HepG2 (cell line): Measurements from ENCODE around the gene DIP2C. TPM values are rescaled to one million over a fixed set of nuclear protein-coding genes. Genes with fewer than 3 reads are reported as not detected.
A peak's percentile ranks its signal among the peaks of the same experiment; 100 is the strongest.

ENCODE experiments used
- AGO2 ChIP-seq: fragments of 200-400 bp; formaldehyde crosslinking; optimal IDR thresholded peaks from 2 replicates; pipeline ENCODE3; 2017; ENCODE audit warnings: mild to moderate bottlenecking, low read depth, low read length, moderate library complexity
- EP300 ChIP-seq, 3 experiments: sonication (generic) in 1 of 3; formaldehyde crosslinking in 1 of 3; IDR thresholded peaks; 2 replicates each; pipeline versions ENCODE4 v1.5.1 to v1.6.1; 2011 to 2020; ENCODE audit warnings: low read depth in 2 of 3, low read length in 2 of 3, borderline replicate concordance in 1 of 3, improper control_type of control experiment in 1 of 3, mild to moderate bottlenecking in 1 of 3, missing genetic modification reagents in 1 of 3, moderate library complexity in 1 of 3
- FOXA1 ChIP-seq, 2 experiments: fragments of 450-650 bp in 1 of 2; sonication (generic) in 1 of 2; formaldehyde crosslinking in 1 of 2; IDR thresholded peaks; 2 replicates each; pipeline versions ENCODE4 v1.4.0 to v1.6.1; 2016 to 2020; ENCODE audit warnings: missing genetic modification reagents in 1 of 2
- MTA1 ChIP-seq: sonication (generic); formaldehyde crosslinking; IDR thresholded peaks from 2 replicates; pipeline ENCODE4 v1.4.0; 2020; ENCODE audit warnings: missing genetic modification reagents, mild to moderate bottlenecking, borderline replicate concordance
- NFKB2 ChIP-seq: sonication (generic); formaldehyde crosslinking; IDR thresholded peaks from 2 replicates; pipeline ENCODE4 v1.4.0; 2020; ENCODE audit warnings: missing genetic modification reagents, borderline replicate concordance
- SP1 ChIP-seq, 2 experiments: fragments of 450-650 bp in 1 of 2; sonication (generic) in 1 of 2; formaldehyde crosslinking in 1 of 2; IDR thresholded peaks; 2 replicates each; pipeline versions ENCODE4 v1.4.0 to v1.6.1; 2016 to 2020; ENCODE audit warnings: missing genetic modification reagents in 1 of 2
- SPEN ChIP-seq: sonication (generic); formaldehyde crosslinking; IDR thresholded peaks from 2 replicates; pipeline ENCODE4 v1.5.1; 2020; ENCODE audit warnings: low read depth, mild to moderate bottlenecking, missing genetic modification reagents
- TARDBP ChIP-seq: sonication (generic); formaldehyde crosslinking; IDR thresholded peaks from 2 replicates; pipeline ENCODE4 v1.8.0; 2022; ENCODE audit warnings: mild to moderate bottlenecking, missing genetic modification reagents
- ZBTB40 ChIP-seq, 2 experiments: fragments of 450-650 bp in 1 of 2; sonication (generic) in 1 of 2; formaldehyde crosslinking in 1 of 2; IDR thresholded peaks; 2 replicates each; pipeline versions ENCODE4 v1.6.1 to v1.8.0; 2016 to 2022; ENCODE audit warnings: antibody characterized with exemption in 1 of 2, mild to moderate bottlenecking in 1 of 2, missing genetic modification reagents in 1 of 2
- ZMYM4 ChIP-seq: sonication (generic); formaldehyde crosslinking; IDR thresholded peaks from 2 replicates; pipeline ENCODE4 v1.8.1; 2023; ENCODE audit warnings: mild to moderate bottlenecking, missing genetic modification reagents
- ZNF253 ChIP-seq: sonication (generic); formaldehyde crosslinking; IDR thresholded peaks from 2 replicates; pipeline ENCODE4 v1.8.0; 2022; ENCODE audit warnings: mild to moderate bottlenecking, missing genetic modification reagents, borderline replicate concordance
- ZSCAN20 ChIP-seq: sonication (generic); formaldehyde crosslinking; IDR thresholded peaks from 2 replicates; pipeline ENCODE4 v1.4.0; 2020; ENCODE audit warnings: missing genetic modification reagents, mild to moderate bottlenecking, borderline replicate concordance
- ZZZ3 ChIP-seq: sonication (generic); formaldehyde crosslinking; IDR thresholded peaks from 2 replicates; pipeline ENCODE4 v1.4.0; 2020; ENCODE audit warnings: missing genetic modification reagents, mild to moderate bottlenecking, borderline replicate concordance
- polyA plus RNA-seq, 8 experiments: library from polyadenylated mRNA; depleted of rRNA in 3 of 8; stranded (reverse) in 7 of 8; unstranded in 1 of 8; fragments of >200 nt; fragmentation: Illumina TruSeq in 4 of 8; extraction: Trizol in 4 of 8; gene quantifications; 2 replicates each; pipeline versions ENCODE4 v1.2.1 to v1.2.3, GENCODE V29; 2011 to 2016; ENCODE audit warnings: low read depth in 4 of 8, missing spikeins in 1 of 8, mixed read lengths in 1 of 8; ENCODE audit not compliant: insufficient read depth in 1 of 8
- total RNA-seq, 5 experiments: library from RNA; depleted of rRNA; stranded (reverse); fragments of >200 nt; fragmentation: Illumina TruSeq; extraction: Trizol; gene quantifications; 2 replicates each; pipeline ENCODE4 v1.2.3, GENCODE V29; 2016; ENCODE audit warnings: low read depth in 1 of 5
- TF ChIP-seq, protein P1 (sequence below): sonication (generic); formaldehyde crosslinking; IDR thresholded peaks from 2 replicates; pipeline ENCODE4 v1.5.0; 2020; ENCODE audit warnings: mild to moderate bottlenecking, missing genetic modification reagents, borderline replicate concordance

DIP2C gene
- total and polyA plus RNA-seq, 2 of the 13 experiments (the other 11 are each of a cell fraction or from before 2014, with no cell fraction given), result 2.2 to 2.7 TPM

GRCh38 chr10:649798-650440 lies 39.5 kb downstream of the DIP2C start (continued):
- no peak for TF ChIP-seq ZBTB40 (IDR thresholded peaks at IDR 0.05)
- TF ChIP-seq ZBTB40 (CRISPR knock-in tag; IDR thresholded peaks at IDR 0.05), result no peak
- TF ChIP-seq MTA1, result peak; percentile 53; the same call in 1 of the 2 replicates
- no peak; the same call in 1 of the 2 replicates for TF ChIP-seq ZZZ3 (CRISPR knock-in tag)
- TF ChIP-seq AGO2, result peak; percentile 12
- TF ChIP-seq NFKB2, result peak; percentile 34; the same call in 1 of the 2 replicates
- TF ChIP-seq SP1 (IDR thresholded peaks at IDR 0.05), result no peak
- no peak for TF ChIP-seq SP1 (CRISPR knock-in tag; IDR thresholded peaks at IDR 0.05)
- TF ChIP-seq ZMYM4 (CRISPR knock-in tag), result peak; percentile 84
- 0 out of 2 replicates have a peak, but pooled peaks have one; percentile 20 for TF ChIP-seq ZSCAN20
- peak; percentile 60; the same call in 1 of the 2 replicates for TF ChIP-seq TARDBP
- no peak for TF ChIP-seq ZNF253
- peak in 1 of 2 experiments; percentile 25; a peak in 1 of 4 replicates for TF ChIP-seq EP300 (IDR thresholded peaks at IDR 0.05; ENCODE audit: low read depth in 2 of 2, low read length in 2 of 2)
- no peak for TF ChIP-seq EP300 (CRISPR knock-in tag; IDR thresholded peaks at IDR 0.05; ENCODE audit: borderline replicate concordance)
- TF ChIP-seq FOXA1 (IDR thresholded peaks at IDR 0.05), result no peak
- TF ChIP-seq FOXA1 (CRISPR knock-in tag; IDR thresholded peaks at IDR 0.05), result peak; percentile 74
- no peak; the same call in none of the 2 replicates for TF ChIP-seq SPEN (CRISPR knock-in tag)
- TF ChIP-seq, protein P1, sequence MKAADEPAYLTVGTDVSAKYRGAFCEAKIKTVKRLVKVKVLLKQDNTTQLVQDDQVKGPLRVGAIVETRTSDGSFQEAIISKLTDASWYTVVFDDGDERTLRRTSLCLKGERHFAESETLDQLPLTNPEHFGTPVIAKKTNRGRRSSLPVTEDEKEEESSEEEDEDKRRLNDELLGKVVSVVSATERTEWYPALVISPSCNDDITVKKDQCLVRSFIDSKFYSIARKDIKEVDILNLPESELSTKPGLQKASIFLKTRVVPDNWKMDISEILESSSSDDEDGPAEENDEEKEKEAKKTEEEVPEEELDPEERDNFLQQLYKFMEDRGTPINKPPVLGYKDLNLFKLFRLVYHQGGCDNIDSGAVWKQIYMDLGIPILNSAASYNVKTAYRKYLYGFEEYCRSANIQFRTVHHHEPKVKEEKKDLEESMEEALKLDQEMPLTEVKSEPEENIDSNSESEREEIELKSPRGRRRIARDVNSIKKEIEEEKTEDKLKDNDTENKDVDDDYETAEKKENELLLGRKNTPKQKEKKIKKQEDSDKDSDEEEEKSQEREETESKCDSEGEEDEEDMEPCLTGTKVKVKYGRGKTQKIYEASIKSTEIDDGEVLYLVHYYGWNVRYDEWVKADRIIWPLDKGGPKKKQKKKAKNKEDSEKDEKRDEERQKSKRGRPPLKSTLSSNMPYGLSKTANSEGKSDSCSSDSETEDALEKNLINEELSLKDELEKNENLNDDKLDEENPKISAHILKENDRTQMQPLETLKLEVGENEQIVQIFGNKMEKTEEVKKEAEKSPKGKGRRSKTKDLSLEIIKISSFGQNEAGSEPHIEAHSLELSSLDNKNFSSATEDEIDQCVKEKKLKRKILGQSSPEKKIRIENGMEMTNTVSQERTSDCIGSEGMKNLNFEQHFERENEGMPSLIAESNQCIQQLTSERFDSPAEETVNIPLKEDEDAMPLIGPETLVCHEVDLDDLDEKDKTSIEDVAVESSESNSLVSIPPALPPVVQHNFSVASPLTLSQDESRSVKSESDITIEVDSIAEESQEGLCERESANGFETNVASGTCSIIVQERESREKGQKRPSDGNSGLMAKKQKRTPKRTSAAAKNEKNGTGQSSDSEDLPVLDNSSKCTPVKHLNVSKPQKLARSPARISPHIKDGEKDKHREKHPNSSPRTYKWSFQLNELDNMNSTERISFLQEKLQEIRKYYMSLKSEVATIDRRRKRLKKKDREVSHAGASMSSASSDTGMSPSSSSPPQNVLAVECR (CRISPR knock-in tag), result peak; percentile 47; the same call in 1 of the 2 replicates
